NOMO-1 treated with dmso at 0.1 percent for 144 hours (cell line): Measurements from ENCODE around the gene TMEM69.
"Not testable (repeated sequence)": the region's sequence is repeated elsewhere in the genome, so short reads cannot be mapped to it uniquely, and the experiment has no call there.

Experiments used
- DNase-seq: peaks from one replicate; lab custom pipeline; 2025; ENCODE audit not compliant: unreplicated experiment; lab: John Stamatoyannopoulos, UW

Gene TMEM69

GRCh38 chr1:45677751-45678245 is 10.2 kb upstream of the TMEM69 start:
- no peak for DNase-seq

- DNase-seq, result no peak
These were observed 9.5 kb upstream of the TMEM69 start for GRCh38 chr1:45678489-45678888.

- no peak for DNase-seq
These were observed 8.9 kb upstream of the TMEM69 start for GRCh38 chr1:45679123-45679522.

GRCh38 chr1:45682942-45683341 is 5.0 kb upstream of the TMEM69 start:
- DNase-seq, result no peak

GRCh38 chr1:45684402-45684801 is 3.6 kb upstream of the TMEM69 start:
- no peak for DNase-seq

DNA sequence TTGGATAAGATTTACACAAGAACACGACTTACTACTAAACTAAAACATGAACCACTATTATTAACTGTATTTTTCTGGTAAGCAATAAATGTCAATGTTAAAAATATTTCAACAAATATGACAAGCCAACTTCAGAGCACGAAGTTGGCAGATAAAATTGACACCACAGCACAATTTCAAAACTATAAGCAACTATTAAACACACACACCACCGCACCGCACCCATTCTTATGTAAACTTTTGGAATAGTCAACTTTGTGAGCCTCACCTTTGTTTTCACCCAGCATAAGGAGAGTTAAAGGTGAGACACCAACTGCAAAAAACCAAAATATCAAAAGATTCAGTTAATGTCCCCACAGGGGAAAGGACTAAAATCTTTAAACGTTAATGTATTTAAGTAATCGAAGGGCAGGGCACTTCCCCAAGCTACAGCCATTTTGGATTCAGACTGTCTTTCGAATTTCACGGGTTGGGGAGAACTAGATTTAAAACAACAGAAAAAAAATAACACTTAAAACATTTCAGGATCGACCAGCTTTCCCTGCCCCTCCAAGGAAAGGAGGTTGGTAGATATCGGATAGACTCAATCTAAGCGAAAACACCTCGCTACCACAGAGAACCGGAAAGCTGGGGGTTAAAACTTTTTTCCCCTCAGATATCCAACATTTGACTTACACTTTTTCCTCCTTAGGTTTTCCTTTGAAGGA is 2.5 kb upstream of the TMEM69 start:
- peak; percentile 7 for DNase-seq

DNA sequence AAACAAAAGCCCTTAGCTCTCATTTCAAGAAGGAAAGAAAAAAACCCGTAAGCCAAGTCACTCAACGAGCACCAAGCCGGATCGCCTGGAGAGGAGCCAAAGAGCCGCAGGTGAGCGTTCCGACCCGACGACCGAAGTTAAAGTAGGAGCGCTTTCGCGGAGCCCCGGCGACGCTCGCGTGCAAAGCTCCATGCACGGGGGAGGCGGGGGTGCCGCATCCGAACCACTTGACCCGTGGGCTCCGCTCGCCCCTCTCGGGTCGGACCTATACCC is 2.0 kb upstream of the TMEM69 start:
- DNase-seq, result no peak

DNA sequence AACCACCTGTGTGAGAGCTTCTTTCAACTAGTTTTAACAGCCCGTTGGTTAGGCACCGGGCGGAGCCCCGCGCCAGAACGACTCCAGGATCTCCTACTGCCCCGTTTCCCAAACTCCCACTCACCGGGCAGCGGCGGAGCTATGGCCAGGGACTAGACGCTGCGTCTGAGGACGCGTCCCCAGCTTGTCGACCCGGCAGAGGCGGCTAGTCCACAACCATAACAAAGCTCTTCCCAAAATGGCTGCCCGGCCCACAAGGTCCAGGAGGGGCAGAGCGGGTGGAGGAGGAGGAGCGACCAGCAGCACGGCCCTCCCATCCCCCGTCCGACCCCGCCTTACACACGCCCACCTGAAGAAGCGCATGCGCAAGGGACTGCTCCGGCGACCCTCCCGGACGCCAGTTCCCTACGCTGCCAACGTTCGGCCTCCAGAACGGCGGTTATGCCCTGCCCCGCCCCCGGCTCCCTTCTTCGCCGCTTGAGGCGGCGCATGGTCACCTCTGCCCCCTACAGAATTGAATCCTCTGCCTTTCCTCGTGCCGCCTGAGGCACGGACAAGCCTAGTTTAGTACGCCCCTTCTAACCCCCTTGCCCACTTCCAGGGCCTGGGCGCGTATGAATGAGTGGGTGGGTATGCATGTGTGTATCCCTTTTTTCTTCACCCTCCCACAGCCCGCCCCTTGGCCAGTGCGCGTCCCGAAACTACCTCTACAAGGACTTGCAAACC is 1.5 kb upstream of the TMEM69 start, which contains the start of gene GPBP1L1:
TSS of gene GPBP1L1 (minus strand) at position 246 of the 726 bp plus-strand sequence. CDS start 27,446 bp downstream, outside the sequence.
- peak; percentile 94 for DNase-seq

GRCh38 chr1:45687014-45687753 is 797 bp upstream of the TMEM69 start:
- peak; percentile 98 for DNase-seq

- not testable (repeated sequence) for DNase-seq
These were observed 5.8 kb downstream of the TMEM69 start for GRCh38 chr1:45693811-45694210.

DNA sequence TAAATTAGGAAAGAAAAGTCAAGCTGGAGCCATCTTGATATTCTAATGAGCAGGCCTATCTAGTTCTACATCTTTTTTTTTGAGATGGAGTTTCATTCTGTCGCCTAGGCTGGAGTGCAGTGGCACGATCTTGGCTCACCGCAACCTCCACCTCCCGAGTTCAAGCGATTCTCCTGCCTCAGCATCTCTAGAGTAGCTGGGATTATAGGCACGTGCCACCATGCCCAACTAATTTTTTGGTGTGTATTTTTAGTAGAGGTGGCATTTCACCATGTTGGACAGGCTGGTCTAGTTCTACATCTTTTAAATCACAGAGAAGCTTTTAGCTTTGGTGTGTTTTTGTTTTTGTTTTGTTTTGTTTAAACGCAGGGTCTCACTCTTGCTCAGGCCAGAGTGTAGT is 6.8 kb downstream of the TMEM69 start:
- no peak for DNase-seq

GRCh38 chr1:45704637-45705036 is 16.7 kb downstream of the TMEM69 start:
- DNase-seq, result no peak

DNA sequence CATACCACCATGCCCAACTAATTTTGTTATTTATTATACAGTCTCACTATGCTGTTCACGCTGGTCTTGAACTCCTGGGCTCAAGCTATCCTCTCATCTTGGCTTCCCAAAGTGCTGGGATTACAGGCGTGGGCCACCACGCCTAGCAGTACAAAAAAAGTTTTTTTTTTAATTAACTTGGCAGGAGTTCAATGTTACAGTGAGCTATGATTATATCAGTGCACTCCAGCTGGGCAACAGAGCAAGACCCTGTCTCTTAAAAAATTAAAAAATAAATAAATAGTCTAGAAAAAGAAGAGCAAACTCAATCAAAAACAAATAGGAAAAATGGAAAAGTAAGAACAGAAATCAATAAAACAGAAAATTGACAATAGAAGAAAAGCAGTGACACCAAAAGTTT is 25.7 kb downstream of the TMEM69 start:
- DNase-seq, result no peak

DNA sequence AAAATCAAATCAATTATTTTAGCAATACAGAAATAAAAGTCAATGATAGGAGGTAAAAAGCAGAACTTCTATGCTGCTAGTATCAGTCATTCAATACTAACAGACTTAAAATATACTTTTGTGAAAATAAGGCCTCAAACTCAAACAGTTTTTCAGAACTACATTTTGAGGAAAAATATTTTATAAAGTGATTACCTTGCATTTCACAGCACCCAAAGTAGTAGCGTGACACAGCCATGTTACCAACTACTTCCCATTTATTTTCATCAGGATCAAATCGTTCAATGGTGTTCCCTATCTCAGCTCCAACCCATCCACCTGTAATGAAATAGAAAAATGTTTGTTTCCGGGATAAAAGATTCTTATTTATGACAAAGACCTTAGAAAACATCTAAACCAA is 28.7 kb downstream of the TMEM69 start:
- no peak for DNase-seq

DNA sequence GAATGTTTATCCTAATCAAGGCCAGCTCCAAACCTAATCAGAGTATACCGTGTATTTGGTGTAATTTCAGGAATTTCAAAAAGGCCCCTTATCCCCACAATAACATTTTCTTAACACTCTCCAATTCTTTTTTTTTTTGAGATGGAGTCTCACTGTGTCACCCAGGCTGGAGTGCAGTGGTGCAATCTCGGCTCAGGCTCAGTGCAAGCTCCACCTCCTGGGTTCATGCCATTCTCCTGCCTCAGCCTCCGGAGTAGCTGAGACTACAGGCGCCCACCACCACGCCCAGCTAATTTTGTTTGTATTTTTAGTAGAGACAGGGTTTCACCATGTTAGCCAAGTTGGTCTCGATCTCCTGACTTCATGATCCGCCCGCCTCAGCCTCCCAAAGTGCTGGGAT is 29.4 kb downstream of the TMEM69 start:
- not testable (repeated sequence) for DNase-seq

DNA sequence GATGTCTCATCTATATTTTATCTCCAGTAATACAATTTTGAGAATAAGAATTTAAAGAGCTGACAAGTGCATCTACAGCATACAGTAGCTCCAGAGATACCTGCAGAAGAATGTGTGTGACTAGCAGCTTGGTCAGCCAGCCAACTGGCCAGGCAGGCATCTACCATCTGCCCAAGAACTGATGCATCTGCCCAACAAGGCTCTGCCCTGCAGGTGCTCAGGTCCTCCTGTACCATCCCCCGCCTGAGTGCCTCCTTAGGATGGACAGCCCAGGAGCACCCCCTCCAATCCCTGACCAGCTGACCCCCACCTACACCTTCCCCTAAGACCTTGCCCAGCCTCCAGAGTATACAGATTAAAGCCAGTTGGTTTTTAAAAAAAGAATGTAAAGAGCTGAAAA is 30.3 kb downstream of the TMEM69 start:
- DNase-seq, result no peak

DNA sequence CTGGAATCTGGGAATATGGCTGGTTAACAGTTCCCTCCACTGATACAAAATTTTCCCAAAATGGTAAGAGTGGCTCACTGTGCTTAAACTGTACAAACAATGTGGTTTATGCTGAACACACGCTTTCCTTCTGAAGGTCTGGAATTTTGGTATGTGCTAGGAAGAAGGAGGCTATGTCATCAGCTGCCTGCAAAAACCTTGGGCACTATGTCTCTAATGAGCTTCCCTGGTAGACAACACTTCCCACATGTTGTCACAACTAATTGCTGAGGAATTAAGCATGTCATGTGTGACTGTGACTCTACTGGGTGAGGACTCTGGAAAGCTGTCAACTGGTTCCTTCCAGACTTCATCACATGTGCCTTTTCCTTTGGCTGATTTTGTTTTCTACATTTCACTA is 33.2 kb downstream of the TMEM69 start:
- no peak for DNase-seq

DNA sequence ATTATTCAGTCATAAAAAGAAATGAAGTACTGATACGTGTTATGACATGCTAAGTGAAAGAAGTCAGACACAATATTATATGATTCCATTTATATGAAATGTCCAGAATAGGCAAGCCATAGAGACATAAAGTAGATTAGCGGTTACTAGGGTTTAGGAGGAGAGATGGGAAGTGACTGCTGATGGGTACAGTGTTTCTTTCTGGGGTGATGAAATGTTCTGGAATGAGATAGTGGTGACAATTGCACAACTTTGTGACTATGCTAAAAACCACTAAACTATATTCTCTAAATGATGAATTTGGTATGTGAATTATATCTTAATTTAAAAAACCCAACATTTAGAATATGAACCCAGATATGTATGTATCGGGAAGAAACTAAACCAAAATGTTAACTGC is 34.8 kb downstream of the TMEM69 start:
- peak; percentile 14 for DNase-seq

DNA sequence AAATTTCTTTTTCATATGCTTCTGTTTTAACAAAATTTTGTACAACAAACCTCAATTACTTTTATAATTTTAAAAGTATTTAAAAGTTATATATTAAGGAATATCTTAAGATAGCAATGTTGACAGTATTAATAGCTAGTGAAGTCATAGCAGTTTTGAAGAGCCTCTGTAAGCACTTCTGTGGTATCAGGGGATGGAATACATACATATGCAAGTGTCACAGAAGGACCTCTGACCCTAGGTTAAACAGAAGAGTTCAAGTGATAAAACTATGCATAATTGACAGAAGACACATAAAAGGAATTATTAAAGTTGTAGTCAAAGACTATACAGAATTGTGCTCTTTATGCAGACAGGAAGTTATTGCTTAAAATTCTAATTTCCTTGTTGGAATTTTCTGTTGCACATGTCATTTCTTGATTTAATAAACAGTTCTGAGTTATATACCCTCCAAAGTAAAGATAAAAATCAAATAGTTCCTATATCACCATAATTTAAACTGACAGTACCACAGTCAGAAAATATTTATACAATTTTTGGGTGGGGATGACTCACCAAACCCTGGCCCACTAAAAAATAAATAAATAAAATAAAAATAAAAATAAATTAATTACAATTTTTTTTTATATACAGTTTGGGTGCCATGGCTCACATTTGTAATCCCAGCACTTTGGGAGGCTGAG is 35.4 kb downstream of the TMEM69 start:
- DNase-seq, result no peak

GRCh38 chr1:45726007-45726406 is 38.0 kb downstream of the TMEM69 start:
- not testable (repeated sequence) for DNase-seq

GRCh38 chr1:45730075-45730779 is 42.2 kb downstream of the TMEM69 start:
- DNase-seq, result no peak
